ENCODE data around the gene LHFPL2.

LHFPL2 gene

GRCh38 chr5:78570646-78571045 lies 77.9 kb downstream of the LHFPL2 start:
- no peak for DNase-seq (ENCODE audit: low read depth, low spot score)

DNA sequence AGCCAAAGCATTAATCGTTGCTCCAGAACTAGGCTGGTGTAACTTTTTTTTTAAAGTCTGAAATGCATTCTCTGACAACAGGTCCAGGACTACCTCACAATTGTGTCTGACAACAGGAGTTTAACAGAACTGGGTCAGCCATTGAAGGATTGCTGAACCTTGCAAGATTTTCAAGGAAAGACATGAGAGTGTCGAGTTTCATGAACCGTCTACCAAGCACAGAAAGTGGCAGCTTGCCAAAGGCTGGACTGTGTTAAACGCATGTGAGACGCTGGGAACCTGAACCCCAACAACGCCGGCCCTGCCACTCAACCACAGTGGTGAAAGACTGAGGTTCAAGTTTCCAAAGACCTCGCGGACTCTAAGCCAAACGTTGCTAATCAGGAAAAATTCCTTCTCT lies 79.1 kb downstream of the LHFPL2 start:
- no peak for DNase-seq (ENCODE audit: low read depth, low spot score)

- DNase-seq (ENCODE audit: low read depth, low spot score), result no peak
Observed at GRCh38 chr5:78568676-78569075, 79.9 kb downstream of the LHFPL2 start.

DNA sequence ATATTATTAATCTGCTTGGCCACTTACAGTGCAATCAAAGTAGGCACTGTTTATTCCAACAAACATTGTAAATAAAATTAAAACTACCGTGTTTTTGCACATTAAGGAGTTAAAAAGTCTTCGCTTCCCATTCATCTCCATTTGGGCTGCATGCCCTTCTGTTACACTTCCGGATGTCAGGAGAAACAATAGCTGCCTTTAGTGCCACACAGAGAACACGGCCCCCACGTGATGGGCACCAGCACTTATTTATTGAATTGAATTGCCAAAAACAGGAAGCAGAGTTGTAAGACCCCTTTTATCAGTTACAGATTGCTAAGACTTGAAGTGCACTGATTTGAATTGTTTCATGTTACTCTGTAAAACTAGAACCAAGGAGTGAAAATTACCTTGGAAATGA lies 80.4 kb downstream of the LHFPL2 start:
- no peak for DNase-seq (ENCODE audit: low read depth, low spot score)

GRCh38 chr5:78567617-78568016 lies 81.0 kb downstream of the LHFPL2 start:
- no peak for DNase-seq (ENCODE audit: low read depth, low spot score)

GRCh38 chr5:78566747-78567425 lies 81.7 kb downstream of the LHFPL2 start:
- DNase-seq (ENCODE audit: low read depth, low spot score), result no peak

DNA sequence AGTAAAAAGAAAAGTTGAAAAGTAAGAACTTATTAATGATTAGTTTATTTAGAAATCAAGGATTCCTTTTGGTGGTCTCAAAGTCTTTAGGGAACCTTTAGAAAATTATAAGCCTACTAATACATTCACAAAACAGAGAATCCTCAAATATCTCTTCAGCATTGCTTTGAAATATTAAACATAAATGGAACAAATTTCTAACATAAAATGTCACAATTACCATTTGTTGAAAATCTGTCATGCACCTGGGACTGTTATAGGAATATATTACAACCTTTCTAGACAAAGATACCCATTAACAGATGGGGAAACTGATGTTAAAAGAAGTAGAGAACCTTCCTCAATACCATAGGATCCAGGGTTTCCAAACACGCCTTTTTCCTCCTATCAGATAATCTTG lies 83.2 kb downstream of the LHFPL2 start:
- no peak for DNase-seq (ENCODE audit: low read depth, low spot score)

GRCh38 chr5:78563621-78564020 lies 85.0 kb downstream of the LHFPL2 start:
- no peak for DNase-seq (ENCODE audit: low read depth, low spot score)

GRCh38 chr5:78562714-78563330 lies 85.8 kb downstream of the LHFPL2 start:
- DNase-seq (ENCODE audit: low read depth, low spot score), result no peak

- DNase-seq (ENCODE audit: low read depth, low spot score), result no peak
Observed at GRCh38 chr5:78562001-78562400, 86.6 kb downstream of the LHFPL2 start.

DNA sequence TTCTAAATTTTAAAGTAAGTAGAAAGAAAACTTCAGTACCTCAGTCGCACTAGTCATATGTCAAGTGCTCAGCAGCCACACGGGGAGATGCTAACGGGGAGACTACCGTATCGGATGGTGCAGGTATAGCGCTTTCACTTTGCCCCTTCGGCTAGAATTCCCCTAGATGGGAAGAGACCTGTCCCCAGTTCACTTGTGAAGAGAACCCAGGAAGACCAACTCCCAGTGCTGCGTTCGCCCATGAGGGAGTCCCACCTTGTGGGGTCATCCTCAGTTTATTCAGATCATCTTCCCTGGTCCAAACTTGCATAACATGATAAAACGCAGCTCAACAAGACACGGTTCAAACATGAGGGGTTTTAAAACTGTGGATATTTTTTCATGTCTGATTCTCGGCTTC lies 87.3 kb downstream of the LHFPL2 start:
- no peak for DNase-seq (ENCODE audit: low read depth, low spot score)

- DNase-seq (ENCODE audit: low read depth, low spot score), result no peak
Observed at GRCh38 chr5:78560000-78560855, 88.3 kb downstream of the LHFPL2 start.

DNA sequence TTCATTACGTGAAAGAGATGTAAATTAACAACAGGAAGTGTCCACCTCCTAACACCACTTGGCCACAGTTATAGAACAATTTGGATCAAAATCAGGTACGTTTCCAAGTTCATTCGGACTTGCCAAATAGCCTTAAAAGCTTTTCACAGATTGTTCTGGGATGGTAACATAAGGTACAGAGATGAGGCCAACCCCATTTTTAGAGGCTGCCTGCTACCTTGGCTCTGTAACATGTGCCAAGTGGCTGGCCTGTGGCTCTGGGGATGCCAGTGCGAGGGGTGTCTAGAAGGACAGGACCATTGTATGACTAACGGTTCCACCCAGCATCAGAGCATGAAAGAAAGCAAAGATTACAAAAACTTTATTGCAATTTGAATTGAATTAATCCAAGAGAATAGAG lies 91.0 kb downstream of the LHFPL2 start:
- DNase-seq (ENCODE audit: low read depth, low spot score), result no peak

- no peak for DNase-seq (ENCODE audit: low read depth, low spot score)
Observed at GRCh38 chr5:78555870-78556269, 92.7 kb downstream of the LHFPL2 start.

DNA sequence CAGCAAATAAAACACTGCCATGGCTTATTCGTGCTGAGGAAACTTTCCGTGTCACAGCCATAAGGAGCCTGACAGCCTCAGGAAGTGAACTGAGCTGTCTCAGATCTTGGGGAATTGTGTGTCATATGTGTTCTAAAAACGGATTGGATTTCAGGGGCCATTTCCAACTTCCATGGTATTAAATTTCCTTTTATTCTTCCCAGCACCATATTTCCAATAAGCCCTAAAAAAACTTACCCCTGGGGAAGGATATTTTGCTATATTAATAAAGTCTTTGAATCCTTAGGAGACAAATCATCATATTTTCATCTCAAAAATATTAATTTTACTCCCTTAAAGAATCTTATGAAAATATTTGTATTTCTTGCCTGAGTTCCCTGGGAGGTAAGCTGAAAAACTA lies 93.9 kb downstream of the LHFPL2 start:
- DNase-seq (ENCODE audit: low read depth, low spot score), result no peak

DNA sequence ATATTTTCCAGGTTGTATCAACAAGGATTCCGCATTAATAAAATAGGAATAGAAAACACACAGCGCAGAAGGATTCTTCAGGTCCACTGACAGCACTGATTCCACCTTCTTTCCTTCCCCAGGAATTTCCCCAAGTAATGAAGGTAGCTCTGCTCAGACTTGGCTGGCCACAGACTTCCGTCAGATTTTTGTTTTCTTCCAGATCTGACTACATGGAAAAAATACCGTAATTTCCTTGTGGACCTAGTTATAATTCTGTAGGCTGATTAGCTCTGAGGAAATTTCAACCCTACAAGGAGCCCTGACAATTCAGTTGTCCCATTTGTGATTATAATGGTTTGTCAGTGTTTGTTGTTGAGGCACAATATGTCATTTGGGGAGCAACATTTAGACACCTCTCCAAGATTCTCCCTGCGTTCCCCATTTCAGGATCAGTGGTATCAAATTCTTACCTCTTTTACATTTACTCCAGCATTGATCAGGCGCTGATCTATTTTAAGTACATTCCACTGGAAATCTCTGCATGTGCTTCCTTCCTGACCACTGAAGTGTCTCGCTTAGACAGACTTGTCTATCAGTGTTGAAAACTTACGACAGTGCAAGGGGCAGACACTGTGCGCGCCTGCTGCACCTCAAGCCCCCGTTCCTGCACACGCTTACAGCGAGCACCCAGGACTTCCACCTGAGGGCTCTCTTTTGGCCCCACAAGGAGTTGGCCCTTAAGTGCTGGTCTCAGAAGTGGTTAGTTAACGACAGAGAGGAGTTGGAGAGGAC lies 94.8 kb downstream of the LHFPL2 start:
- DNase-seq (ENCODE audit: low read depth, low spot score), result no peak

DNA sequence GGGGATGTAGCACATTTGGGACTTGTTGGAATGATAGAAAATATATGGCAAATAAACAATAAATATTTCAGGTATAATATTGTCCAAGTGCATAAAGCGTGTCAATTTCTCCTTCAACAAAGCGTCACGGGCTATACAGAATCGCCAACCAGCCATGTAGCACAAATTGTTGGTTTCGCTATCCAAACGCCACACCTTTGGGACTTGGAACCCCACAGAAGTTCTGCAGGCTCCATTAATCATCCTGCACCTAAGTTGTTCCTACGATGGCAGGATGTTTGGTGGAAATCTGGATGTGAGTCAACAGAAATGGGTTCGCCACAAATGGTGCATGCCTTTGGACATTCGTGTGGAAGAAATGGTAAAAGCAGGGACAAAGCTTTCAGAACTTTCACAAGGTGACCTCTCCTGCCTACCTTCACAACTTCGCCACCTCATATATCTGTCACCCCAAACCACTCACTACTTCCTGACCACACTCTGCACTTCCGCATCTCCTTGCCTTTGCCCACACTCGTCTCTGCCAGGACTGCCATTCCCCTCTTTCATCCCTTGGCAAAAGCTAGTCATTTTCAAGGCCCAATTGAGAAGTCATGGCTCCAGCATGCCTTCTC lies 95.7 kb downstream of the LHFPL2 start:
- no peak for DNase-seq (ENCODE audit: low read depth, low spot score)

DNA sequence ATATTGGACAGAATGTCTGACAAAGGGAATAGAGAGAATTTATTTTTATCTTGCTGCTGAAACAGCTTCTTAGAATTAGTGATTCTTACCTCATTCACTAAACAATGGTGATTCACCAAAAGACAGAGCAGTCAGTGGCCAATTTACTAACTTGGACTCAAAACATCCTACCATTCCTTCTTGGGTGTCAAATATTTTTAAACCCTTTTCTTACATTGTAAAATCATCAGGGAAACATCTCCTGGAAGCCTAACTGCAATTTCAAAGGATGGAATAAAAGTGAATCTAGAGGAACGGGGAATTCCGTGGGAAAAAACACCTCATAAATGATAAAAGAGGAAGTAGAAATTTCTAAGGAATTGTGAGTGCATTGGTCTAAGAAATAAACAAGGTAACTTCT lies 97.7 kb downstream of the LHFPL2 start:
- DNase-seq (ENCODE audit: low read depth, low spot score), result no peak

- no peak for DNase-seq (ENCODE audit: low read depth, low spot score)
Observed at GRCh38 chr5:78549043-78549442, 99.5 kb downstream of the LHFPL2 start.

- DNase-seq (ENCODE audit: low read depth, low spot score), result peak; percentile 63
Observed at GRCh38 chr5:78547731-78548615, 100.6 kb downstream of the LHFPL2 start.

DNA sequence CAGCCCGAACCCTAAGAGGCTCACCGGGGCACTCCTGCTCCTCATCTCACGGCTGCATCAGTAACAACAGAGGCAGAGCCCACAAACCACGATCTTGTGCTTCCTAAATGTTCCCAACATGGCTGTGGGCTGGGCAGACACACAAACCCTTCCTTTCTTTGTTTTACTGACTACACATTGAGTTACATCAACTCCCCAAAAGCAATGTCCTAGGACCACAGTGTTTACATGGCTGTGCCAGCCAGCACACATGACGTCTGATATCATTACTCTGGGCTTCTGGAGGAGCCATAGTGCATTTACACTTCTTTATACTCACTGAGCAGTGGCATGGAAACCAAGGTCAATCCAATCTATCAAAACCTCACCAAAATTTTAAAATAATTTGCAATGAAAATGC lies 101.4 kb downstream of the LHFPL2 start:
- DNase-seq (ENCODE audit: low read depth, low spot score), result no peak

All from ELF-1 (cell line).